ENCODE measurements around the gene STN1.

The STN1 gene

GRCh38 chr10:103843854-103844570 lies 74.0 kb downstream of the STN1 start:
- DNase-seq = no peak

- DNase-seq = no peak
Measured at GRCh38 chr10:103843045-103843444, 74.9 kb downstream of the STN1 start.

GRCh38 chr10:103842605-103843004 lies 75.4 kb downstream of the STN1 start:
- DNase-seq = no peak

GRCh38 chr10:103841519-103841918 lies 76.5 kb downstream of the STN1 start:
- no peak for DNase-seq

GRCh38 chr10:103840740-103841070 lies 77.3 kb downstream of the STN1 start:
- DNase-seq = no peak

GRCh38 chr10:103839872-103840739 lies 77.9 kb downstream of the STN1 start:
- no peak for DNase-seq

- no peak for DNase-seq
Measured at GRCh38 chr10:103839519-103839871, 78.5 kb downstream of the STN1 start.

GRCh38 chr10:103838862-103839518 lies 79.0 kb downstream of the STN1 start:
- DNase-seq = no peak

GRCh38 chr10:103838070-103838395 lies 80.0 kb downstream of the STN1 start:
- DNase-seq = no peak

GRCh38 chr10:103837370-103838069 lies 80.5 kb downstream of the STN1 start:
- DNase-seq = no peak

GRCh38 chr10:103836861-103837260 lies 81.1 kb downstream of the STN1 start:
- DNase-seq = no peak

- DNase-seq = no peak
Measured at GRCh38 chr10:103836273-103836672, 81.7 kb downstream of the STN1 start.

GRCh38 chr10:103835096-103836050 lies 82.6 kb downstream of the STN1 start:
- no peak for DNase-seq

GRCh38 chr10:103834436-103835095 lies 83.4 kb downstream of the STN1 start:
- no peak for DNase-seq

GRCh38 chr10:103833731-103834365 lies 84.1 kb downstream of the STN1 start:
- DNase-seq = no peak

- no peak for DNase-seq
Measured at GRCh38 chr10:103832806-103833205, 85.2 kb downstream of the STN1 start.
